ENCODE data around the gene KIAA0825. TPM values are rescaled to one million over a fixed set of nuclear protein-coding genes. Genes with fewer than 3 reads are reported as not detected.

KIAA0825 gene
- total and polyA plus RNA-seq, 2 donors = 0.79 to 25.5 TPM

DNA sequence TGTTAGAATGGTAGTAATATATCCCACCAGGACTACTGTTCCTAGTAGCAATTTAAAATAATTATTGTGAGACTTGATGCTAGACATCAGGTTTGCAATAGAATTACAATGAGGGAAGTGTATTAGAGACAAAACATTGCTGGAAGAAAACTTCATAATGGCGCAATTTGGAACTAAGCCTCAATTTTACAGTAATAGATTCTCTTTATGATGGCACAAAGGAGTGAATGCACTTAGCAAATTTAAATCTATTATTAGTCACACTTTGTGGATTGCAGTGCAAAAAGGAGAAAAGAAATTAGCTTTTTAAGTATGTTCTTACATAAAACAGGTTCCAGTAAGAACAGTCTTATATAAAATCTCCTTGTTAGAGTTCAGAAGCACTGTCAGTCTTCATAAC is 358.3 kb downstream of the KIAA0825 start:
- Histone ChIP-seq H3K36me3 (ENCODE audit: insufficient read depth) (no peaks in the 10 kb centered on the region), H3K4me3 (ENCODE audit: low read depth, low read length) (no peak overlapping the region), H3K4me1 (ENCODE audit: insufficient read depth) (no peaks in the 10 kb centered on the region), H3K27ac (ENCODE audit: low read depth) (no peak overlapping the region)
- WGBS = 98% methylated on average over 1 of the region's 1 CpG
- no peak for DNase-seq (ENCODE audit: extremely low spot score)

DNA sequence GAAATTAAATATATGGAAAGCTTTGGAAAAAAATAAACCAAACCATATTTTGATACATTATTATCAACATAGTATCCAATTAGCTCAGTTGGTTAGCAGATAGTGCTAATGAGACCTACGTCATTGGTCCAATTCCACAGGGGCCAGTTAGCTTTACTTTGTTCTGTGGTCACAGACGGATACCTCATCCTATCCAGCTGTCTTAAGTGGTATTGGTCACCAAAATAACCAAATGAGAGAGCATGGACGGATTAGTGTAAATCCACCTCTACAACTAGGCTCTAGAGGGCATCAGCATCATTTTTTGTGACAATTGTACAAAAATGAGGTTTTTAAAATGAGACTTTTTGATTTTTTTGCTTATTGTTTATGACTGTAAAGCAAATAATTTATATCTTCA is 364.2 kb downstream of the KIAA0825 start:
- no peak overlapping the region for H3K4me3 ChIP-seq (ENCODE audit: low read depth, low read length)

DNA sequence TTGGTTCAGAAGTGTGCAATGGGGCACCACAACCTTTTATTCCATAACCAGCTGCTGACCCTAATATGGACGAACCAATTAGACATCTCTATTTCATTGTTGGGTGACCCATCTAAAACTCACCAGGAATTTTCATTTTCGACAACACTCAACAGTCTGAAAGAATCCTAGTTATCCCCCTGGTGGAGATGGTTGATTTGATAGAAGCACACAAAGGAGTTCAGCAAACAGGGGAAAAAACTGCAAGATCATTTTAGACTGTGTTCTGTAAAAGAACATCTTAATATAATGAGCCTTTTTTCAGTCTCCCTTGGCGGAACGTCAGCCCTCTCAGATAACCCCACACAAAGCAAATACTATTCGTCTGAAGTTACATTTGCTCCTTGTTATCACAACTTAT is 367.4 kb downstream of the KIAA0825 start:
- Histone ChIP-seq H3K4me3 (ENCODE audit: low read depth, low read length) (no peak overlapping the region), H3K36me3 (ENCODE audit: insufficient read depth) (no peaks in the 10 kb centered on the region), H3K27ac (ENCODE audit: low read depth) (no peak overlapping the region), H3K4me1 (ENCODE audit: insufficient read depth) (no peaks in the 10 kb centered on the region)
- WGBS = 74% methylated on average over 5 of the region's 5 CpGs
- no peak for DNase-seq (ENCODE audit: extremely low spot score)

More for the DNA sequence above, 364.2 kb downstream of the KIAA0825 start:
- WGBS = 84% methylated on average over 3 of the region's 3 CpGs
- H3K27ac ChIP-seq (ENCODE audit: low read depth) = no peak overlapping the region
- DNase-seq (ENCODE audit: extremely low spot score) = no peak
- no peaks in the 10 kb centered on the region for H3K4me1 ChIP-seq (ENCODE audit: insufficient read depth)
- H3K36me3 ChIP-seq (ENCODE audit: insufficient read depth) = no peaks in the 10 kb centered on the region

DNA sequence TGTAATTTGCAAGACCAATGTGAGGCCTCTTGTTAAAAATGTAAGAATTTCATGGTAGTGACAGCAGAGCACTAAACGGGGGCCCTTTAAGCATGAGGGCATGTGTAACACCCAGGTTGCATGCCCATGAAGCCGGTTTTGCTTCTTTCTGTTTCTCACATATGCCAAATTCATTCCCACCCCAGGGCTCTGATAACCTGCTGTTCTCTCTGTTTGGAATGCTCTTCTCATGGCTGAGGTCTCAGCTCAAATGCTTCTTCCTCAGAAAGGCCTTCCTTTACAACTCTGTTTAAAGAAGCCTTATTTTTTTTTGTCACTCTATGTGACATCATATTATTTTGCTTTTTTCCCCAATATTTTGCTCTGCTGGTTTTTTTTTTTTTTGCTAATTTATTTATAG is 369.0 kb downstream of the KIAA0825 start:
- H3K27ac ChIP-seq (ENCODE audit: low read depth) = no peak overlapping the region
- H3K36me3 ChIP-seq (ENCODE audit: insufficient read depth) = no peaks in the 10 kb centered on the region
- H3K4me1 ChIP-seq (ENCODE audit: insufficient read depth) = no peaks in the 10 kb centered on the region
- no peak for DNase-seq (ENCODE audit: extremely low spot score)
- 64% methylated on average over 2 of the region's 2 CpGs for WGBS
- no peak overlapping the region for H3K4me3 ChIP-seq (ENCODE audit: low read depth, low read length)

DNA sequence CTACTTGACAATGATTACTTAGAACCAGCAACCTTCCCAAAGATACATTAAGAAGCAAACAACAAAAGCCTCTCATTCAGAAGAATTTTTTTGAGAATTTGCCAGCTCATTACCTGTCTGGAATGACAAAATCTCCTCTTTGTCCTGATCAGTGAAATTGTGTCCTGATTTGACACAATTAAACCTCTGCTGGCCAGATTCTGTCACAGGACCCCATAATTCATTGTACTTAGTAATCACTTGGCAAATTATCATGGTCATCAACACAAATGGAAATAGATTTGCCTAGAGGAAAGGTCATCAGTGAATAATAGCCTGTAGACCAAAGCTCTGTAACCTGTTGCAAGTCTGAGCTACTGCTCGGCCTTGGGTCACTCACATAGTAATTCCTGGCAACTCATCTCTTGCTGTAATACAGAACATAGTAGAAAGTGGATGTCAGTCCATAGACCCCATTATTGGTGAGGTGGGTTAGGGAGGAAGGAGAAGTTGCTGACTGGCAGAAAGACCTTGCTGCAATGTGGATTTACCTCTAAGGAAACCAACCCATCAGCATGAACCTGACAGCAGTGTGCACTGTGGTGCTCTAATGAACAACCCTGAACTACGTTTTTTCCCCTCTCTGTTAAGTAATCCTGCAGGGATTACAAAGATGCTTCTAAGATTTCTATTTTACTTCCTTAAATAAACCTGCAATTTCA is 370.1 kb downstream of the KIAA0825 start:
- no peak overlapping the region for H3K4me3 ChIP-seq (ENCODE audit: low read depth, low read length)
- H3K27ac ChIP-seq (ENCODE audit: low read depth) = no peak overlapping the region
- no peaks in the 10 kb centered on the region for H3K4me1 ChIP-seq (ENCODE audit: insufficient read depth)
- no peak for DNase-seq (ENCODE audit: extremely low spot score)
- WGBS = 81% methylated on average over 2 of the region's 2 CpGs
- no peaks in the 10 kb centered on the region for H3K36me3 ChIP-seq (ENCODE audit: insufficient read depth)

DNA sequence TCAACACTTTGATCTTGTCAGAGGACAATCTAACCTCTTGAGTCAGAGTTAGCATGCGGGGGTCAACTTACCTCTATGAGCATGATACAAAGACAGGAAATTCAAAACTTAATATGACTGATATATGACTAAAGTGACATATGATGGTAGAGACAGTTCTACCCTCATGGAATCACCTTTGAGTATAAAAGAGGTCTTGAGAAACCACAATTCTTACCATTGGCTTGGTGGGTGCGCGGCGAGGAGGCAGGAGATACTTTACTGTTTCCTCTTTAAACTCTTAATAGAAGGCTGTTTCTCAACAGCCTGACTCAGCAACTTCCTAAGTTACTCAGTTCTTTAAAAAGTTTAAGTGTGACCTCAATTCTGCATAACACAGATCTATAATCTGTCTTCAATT is 372.8 kb downstream of the KIAA0825 start:
- H3K36me3 ChIP-seq (ENCODE audit: insufficient read depth) = no peaks in the 10 kb centered on the region
- no peaks in the 10 kb centered on the region for H3K4me1 ChIP-seq (ENCODE audit: insufficient read depth)
- DNase-seq (ENCODE audit: extremely low spot score) = no peak
- no peak overlapping the region for H3K4me3 ChIP-seq (ENCODE audit: low read depth, low read length)
- H3K27ac ChIP-seq (ENCODE audit: low read depth) = no peak overlapping the region
- 86% methylated on average over 4 of the region's 4 CpGs for WGBS

DNA sequence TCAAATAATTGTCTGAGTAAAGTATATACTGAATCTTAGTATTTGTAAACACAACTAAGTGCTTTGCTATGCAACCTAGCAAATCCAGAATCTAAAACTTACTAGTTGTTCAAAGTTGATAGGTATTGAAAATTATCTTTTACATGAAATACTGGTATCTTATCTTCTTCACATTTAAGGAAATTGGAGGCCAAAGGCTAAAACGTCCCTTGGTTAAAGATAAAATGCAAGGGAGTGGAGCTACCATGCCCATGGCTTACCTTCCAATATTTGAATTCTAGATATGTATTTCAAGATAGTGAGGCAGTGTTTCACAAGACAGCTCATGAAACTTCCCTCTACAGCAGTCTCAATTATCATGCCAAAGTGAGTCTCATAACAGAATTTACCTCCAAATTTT is 373.5 kb downstream of the KIAA0825 start:
- WGBS = 49% methylated on average over 1 of the region's 1 CpG
- DNase-seq (ENCODE audit: extremely low spot score) = no peak
- H3K36me3 ChIP-seq (ENCODE audit: insufficient read depth) = no peaks in the 10 kb centered on the region
- H3K27ac ChIP-seq (ENCODE audit: low read depth) = no peak overlapping the region
- no peak overlapping the region for H3K4me3 ChIP-seq (ENCODE audit: low read depth, low read length)
- H3K4me1 ChIP-seq (ENCODE audit: insufficient read depth) = no peaks in the 10 kb centered on the region

DNA sequence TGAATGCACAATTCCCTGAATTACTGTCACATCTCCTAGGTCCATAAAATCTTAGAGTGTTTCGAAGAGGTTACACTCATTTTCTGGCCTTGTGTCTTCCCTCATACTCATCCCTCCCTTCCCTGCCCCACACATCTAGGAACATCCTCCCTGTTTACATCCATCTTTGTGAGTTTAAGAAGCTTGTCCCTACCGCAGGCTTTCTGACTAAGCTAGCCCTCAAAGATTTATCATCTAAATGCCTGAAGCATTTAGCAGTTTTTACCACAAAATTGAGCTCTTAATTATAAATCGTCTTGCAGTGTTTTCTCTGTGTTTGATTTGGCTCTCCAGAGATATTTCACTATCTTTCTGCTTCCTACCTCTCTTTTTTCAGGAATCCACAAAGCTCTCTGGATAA is 374.8 kb downstream of the KIAA0825 start:
- Histone ChIP-seq H3K36me3 (ENCODE audit: insufficient read depth) (no peaks in the 10 kb centered on the region), H3K4me1 (ENCODE audit: insufficient read depth) (no peaks in the 10 kb centered on the region), H3K27ac (ENCODE audit: low read depth) (no peak overlapping the region), H3K4me3 (ENCODE audit: low read depth, low read length) (no peak overlapping the region)
- DNase-seq (ENCODE audit: extremely low spot score) = no peak
- WGBS = 62% methylated on average over 3 of the region's 3 CpGs

DNA sequence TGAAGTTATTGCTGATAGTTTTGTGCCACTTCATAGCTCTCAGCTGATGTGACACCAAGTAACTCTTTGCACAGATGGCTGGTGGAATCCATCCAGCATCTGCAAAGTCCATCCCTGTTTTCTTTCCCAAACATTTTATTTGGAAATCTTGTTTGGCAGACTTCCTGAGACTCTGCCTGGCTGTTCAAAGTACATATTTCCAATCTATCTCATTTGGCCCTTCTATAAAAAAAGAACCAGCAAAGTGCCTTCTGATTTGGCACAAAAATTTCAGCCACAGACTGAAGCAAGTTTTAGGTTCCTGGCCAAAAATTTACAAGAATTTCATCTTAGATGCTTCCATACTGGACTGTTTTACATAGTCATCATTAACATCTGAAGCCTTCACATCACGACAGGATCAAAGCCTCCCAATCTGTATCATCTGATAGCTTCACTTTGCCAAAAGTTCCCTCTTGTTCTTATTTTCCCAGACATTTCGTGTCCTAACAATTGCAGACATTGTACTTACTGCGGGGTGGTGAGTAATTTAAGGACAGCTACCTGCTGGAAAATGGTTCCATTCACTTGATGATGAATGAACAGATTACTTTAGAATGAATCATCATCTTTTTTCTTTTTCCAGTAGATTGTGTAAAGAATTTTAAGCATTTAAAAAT is 377.3 kb downstream of the KIAA0825 start:
- Histone ChIP-seq H3K4me1 (ENCODE audit: insufficient read depth) (no peaks in the 10 kb centered on the region), H3K27ac (ENCODE audit: low read depth) (no peak overlapping the region), H3K4me3 (ENCODE audit: low read depth, low read length) (no peak overlapping the region), H3K36me3 (ENCODE audit: insufficient read depth) (no peaks in the 10 kb centered on the region)
- no peak for DNase-seq (ENCODE audit: extremely low spot score)
- 53% methylated on average over 3 of the region's 3 CpGs for WGBS

DNA sequence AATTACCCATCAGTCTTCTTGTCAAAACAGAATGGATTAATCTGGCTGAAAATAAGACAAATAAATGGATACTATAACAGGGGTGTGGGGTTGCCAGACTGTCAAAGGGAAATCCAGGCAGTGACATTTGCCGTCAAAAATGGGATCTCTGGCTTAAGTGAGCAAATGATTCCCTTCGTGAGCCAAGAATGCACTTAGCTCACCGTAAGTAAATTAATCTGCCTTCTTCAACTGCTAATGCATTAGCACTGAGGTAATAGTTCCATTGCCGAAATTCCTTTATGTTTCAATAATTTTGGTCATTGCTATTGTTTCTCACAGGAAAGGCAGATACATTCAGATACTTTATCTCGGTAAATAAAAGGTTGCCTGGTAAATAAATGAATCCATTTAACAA is 377.8 kb downstream of the KIAA0825 start:
- H3K27ac ChIP-seq (ENCODE audit: low read depth) = no peak overlapping the region
- 43% methylated on average over 5 of the region's 5 CpGs for WGBS
- no peaks in the 10 kb centered on the region for H3K36me3 ChIP-seq (ENCODE audit: insufficient read depth)
- no peaks in the 10 kb centered on the region for H3K4me1 ChIP-seq (ENCODE audit: insufficient read depth)
- no peak overlapping the region for H3K4me3 ChIP-seq (ENCODE audit: low read depth, low read length)
- no peak for DNase-seq (ENCODE audit: extremely low spot score)

DNA sequence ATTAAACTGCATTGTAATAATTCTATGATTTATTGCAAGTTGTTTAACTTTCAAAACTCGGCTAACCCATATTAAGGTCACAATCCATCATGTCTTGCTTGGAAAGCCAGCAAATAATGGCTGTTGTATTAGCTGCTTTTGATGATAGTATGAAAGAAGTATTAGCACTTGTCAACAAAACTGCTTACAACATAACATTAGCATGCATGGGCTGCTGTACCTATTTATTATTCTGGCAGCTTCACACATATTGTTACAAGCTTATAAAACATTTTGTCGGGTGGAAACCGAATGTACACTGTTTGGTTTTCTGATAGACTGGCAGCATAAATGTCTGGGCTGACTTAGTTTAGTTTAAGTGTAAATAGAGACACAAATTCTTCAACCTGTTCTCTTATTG is 378.3 kb downstream of the KIAA0825 start:
- Histone ChIP-seq H3K36me3 (ENCODE audit: insufficient read depth) (no peaks in the 10 kb centered on the region), H3K27ac (ENCODE audit: low read depth) (no peak overlapping the region), H3K4me1 (ENCODE audit: insufficient read depth) (no peaks in the 10 kb centered on the region), H3K4me3 (ENCODE audit: low read depth, low read length) (no peak overlapping the region)
- 34% methylated on average over 3 of the region's 3 CpGs for WGBS
- no peak for DNase-seq (ENCODE audit: extremely low spot score)

DNA sequence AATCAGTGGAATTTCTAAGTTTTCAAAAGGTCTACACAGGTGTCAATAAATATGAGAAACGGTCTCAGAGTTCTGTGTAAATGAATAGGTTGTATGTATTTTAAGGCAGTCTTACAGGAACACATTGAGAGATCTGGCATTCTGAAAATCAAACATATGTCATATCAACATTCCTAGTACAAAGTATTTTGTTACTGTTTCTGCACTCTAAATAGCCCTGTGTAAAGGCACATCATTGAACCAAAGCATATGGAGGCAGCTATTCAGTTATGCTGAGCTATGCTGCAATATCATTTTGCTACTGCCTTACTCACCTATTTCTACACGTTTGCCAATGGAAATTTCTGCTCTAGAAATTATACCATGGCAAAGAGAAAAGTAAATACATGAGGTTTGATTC is 379.1 kb downstream of the KIAA0825 start:
- WGBS = 59% methylated on average over 2 of the region's 2 CpGs
- no peak for DNase-seq (ENCODE audit: extremely low spot score)
- no peaks in the 10 kb centered on the region for H3K36me3 ChIP-seq (ENCODE audit: insufficient read depth)
- H3K27ac ChIP-seq (ENCODE audit: low read depth) = no peak overlapping the region
- H3K4me3 ChIP-seq (ENCODE audit: low read depth, low read length) = no peak overlapping the region
- no peaks in the 10 kb centered on the region for H3K4me1 ChIP-seq (ENCODE audit: insufficient read depth)

DNA sequence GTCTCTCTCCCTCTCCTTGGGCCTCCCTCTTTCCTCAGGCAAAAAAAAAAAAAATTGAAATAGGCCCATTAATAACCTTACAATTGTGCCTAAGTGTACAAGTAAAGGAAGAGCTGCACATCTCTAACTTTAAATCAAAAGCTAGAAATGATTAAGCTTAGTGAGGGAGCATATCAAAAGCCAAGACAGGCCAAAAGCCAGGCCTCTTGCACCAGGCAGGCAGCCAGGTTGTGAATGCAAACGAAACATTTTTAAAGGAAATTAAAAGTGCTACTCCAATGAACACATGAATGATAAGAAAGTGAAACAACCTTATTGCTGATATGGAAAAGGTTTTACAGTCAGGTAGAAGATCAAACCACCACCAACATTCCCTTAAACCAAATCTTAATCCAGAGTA is 383.4 kb downstream of the KIAA0825 start:
- WGBS = 71% methylated on average over 1 of the region's 1 CpG
- no peaks in the 10 kb centered on the region for H3K4me1 ChIP-seq (ENCODE audit: insufficient read depth)
- no peaks in the 10 kb centered on the region for H3K36me3 ChIP-seq (ENCODE audit: insufficient read depth)
- no peak for DNase-seq (ENCODE audit: extremely low spot score)
- H3K27ac ChIP-seq (ENCODE audit: low read depth) = no peak overlapping the region
- H3K4me3 ChIP-seq (ENCODE audit: low read depth, low read length) = no peak overlapping the region

DNA sequence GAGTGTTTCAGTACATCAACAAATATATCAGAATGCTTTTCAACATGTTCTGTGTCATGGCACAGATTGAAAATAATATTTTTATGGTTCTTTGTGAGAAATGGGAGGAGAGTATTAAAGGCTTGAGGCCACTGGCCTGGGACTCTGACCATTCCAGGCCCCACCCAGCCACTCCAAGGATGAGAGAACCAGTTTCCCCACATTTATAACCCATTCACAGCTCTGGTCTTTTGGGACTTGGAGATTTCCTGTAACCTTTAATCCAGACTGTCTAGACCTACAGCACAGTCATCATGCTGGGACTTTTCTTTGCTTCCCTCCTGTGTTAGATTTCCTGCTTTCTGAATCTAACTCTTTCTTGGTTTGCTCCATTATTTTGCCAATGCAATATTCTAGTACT is 389.6 kb downstream of the KIAA0825 start:
- Histone ChIP-seq H3K4me1 (ENCODE audit: insufficient read depth) (no peaks in the 10 kb centered on the region), H3K4me3 (ENCODE audit: low read depth, low read length) (no peak overlapping the region), H3K36me3 (ENCODE audit: insufficient read depth) (no peaks in the 10 kb centered on the region), H3K27ac (ENCODE audit: low read depth) (no peak overlapping the region)
- no peak for DNase-seq (ENCODE audit: extremely low spot score)

Data from urinary bladder (tissue), 4 donors.